HepG2 (cell line): ENCODE results near the gene TMEM11. TPM values are rescaled to one million over a fixed set of nuclear protein-coding genes. Genes with fewer than 3 reads are reported as not detected.

Experiments used
- ATAC-seq: fragments of 200-7000 bp; cut with Tn5 transposase; 3 replicates; pipeline ENCODE4 v1.9.1; 2020; ENCODE audit warnings: mild to moderate bottlenecking, moderate library complexity
- BruUV-seq: library from RNA; stranded (reverse); fragments of 400-500 nt; replicated peaks from 2 replicates; lab custom pipeline; 2021; lab: Mats Ljungman, UMichigan
- CTCF ChIA-PET: fragments of 300-600 bp; formaldehyde crosslinking; extraction: SDS; loops from one replicate; lab custom pipeline; 2021; ENCODE audit warnings: low total read pairs, inconsistent platforms, low intra/inter-chr PET ratio; lab: Yijun Ruan, JAX
- POLR2A ChIA-PET: fragments of 350-600 bp; sonication (Branson Sonifier 250); formaldehyde crosslinking; loops from one replicate; lab custom pipeline; 2020; ENCODE audit warnings: antibody characterized with exemption, inconsistent platforms; lab: Yijun Ruan, JAX
- DNase-seq: peaks from one replicate; pipeline ENCODE4 v3.0.0-alpha.2; 2015; ENCODE audit warnings: low spot score
- FAIRE-seq: peaks from 3 replicates; lab custom pipeline; 2011; peaks lifted over from hg19 to GRCh38; lab: Jason Lieb, UNC
- H2AFZ ChIP-seq: one replicate; pipeline ENCODE4 v1.6.1; 2011; ENCODE audit warnings: low read length, inconsistent platforms
- H3K27ac ChIP-seq: fragments of 300-600 bp; 3 replicates; pipeline ENCODE4 v1.8.0; 2011; ENCODE audit warnings: mixed run types, mild to moderate bottlenecking, mixed read lengths, low read length, inconsistent platforms; ENCODE audit not compliant: insufficient read depth; ENCODE audit errors: extremely low read length
- H3K27me3 ChIP-seq, 2 experiments: fragments of 200-600 bp in 1 of 2; 2 replicates in 1 of 2; 3 replicates in 1 of 2; pipeline versions ENCODE4 v1.6.0 to v1.8.0; 2011; ENCODE audit warnings: low read length in 2 of 2, mild to moderate bottlenecking in 2 of 2, moderate library complexity in 2 of 2, inconsistent platforms in 1 of 2; ENCODE audit not compliant: insufficient read depth in 2 of 2, control insufficient read depth in 1 of 2
- H3K36me3 ChIP-seq, 2 experiments: fragments of 200-600 bp in 1 of 2; replicated peaks in 1 of 2; 2 replicates in 1 of 2; 3 replicates in 1 of 2; pipeline versions ENCODE4 v1.5.1 to v1.8.0; 2011; ENCODE audit warnings: low read length in 2 of 2, inconsistent platforms in 1 of 2; ENCODE audit not compliant: insufficient read depth in 2 of 2, control insufficient read depth in 1 of 2
- H3K4me1 ChIP-seq: 2 replicates; pipeline ENCODE4 v1.5.1; 2012; ENCODE audit warnings: low read length, inconsistent platforms; ENCODE audit not compliant: insufficient read depth
- H3K4me2 ChIP-seq: 2 replicates; pipeline ENCODE4 v1.6.0; 2011; ENCODE audit warnings: low read depth, low read length, inconsistent platforms
- H3K4me3 ChIP-seq, 3 experiments: fragments of 200-600 bp in 1 of 3; sonication (generic), shearing (Covaris generic) in 1 of 3; replicated peaks in 1 of 3; 2 replicates each; pipeline ENCODE4 v1.5.1; 2011 to 2016; ENCODE audit warnings: low read length in 3 of 3, inconsistent platforms in 2 of 3, low read depth in 2 of 3, mild to moderate bottlenecking in 2 of 3, control low read depth in 1 of 3, mixed read lengths in 1 of 3; ENCODE audit not compliant: insufficient read depth in 1 of 3
- H3K79me2 ChIP-seq: one replicate; pipeline ENCODE4 v1.6.1; 2011; ENCODE audit warnings: low read length, inconsistent platforms; ENCODE audit not compliant: insufficient read depth
- H3K9ac ChIP-seq: 2 replicates; pipeline ENCODE4 v1.6.0; 2011; ENCODE audit warnings: mild to moderate bottlenecking, low read depth, low read length, inconsistent platforms; ENCODE audit not compliant: insufficient read depth
- H3K9me3 ChIP-seq: 2 replicates; pipeline ENCODE4 v1.5.1; 2012; ENCODE audit warnings: mild to moderate bottlenecking, low read length
- H4K20me1 ChIP-seq: 2 replicates; pipeline ENCODE4 v1.6.0; 2011; ENCODE audit warnings: inconsistent platforms, mild to moderate bottlenecking, low read length, moderate library complexity; ENCODE audit not compliant: insufficient read depth
- ATF7 ChIP-seq, 2 experiments: fragments of 450-650 bp in 1 of 2; sonication (generic) in 1 of 2; formaldehyde crosslinking in 1 of 2; IDR thresholded peaks; 2 replicates each; pipeline versions ENCODE4 v1.4.0 to v1.6.1; 2016 to 2020; ENCODE audit warnings: antibody characterized with exemption in 1 of 2, mild to moderate bottlenecking in 1 of 2, missing genetic modification reagents in 1 of 2
- KLF6 ChIP-seq: IDR thresholded peaks from 2 replicates; pipeline ENCODE4 v1.8.0; 2016; ENCODE audit warnings: missing biosample characterization, missing genetic modification reagents
- SNAPC2 ChIP-seq: sonication (generic); formaldehyde crosslinking; IDR thresholded peaks from 2 replicates; pipeline ENCODE4 v1.8.1; 2022; ENCODE audit warnings: mild to moderate bottlenecking, missing genetic modification reagents
- TCF7L2 ChIP-seq: IDR thresholded peaks from 2 replicates; pipeline ENCODE4 v1.6.1; 2011; ENCODE audit warnings: mild to moderate bottlenecking, low read depth, low read length, moderate library complexity
- ZBTB7A ChIP-seq: sonication (generic); formaldehyde crosslinking; IDR thresholded peaks from 2 replicates; pipeline ENCODE4 v1.8.0; 2022; ENCODE audit warnings: mild to moderate bottlenecking, missing genetic modification reagents
- ZFY ChIP-seq: sonication (generic); formaldehyde crosslinking; IDR thresholded peaks from 2 replicates; pipeline ENCODE4 v1.4.0; 2020; ENCODE audit warnings: missing genetic modification reagents
- ZMYM3 ChIP-seq: sonication (generic); formaldehyde crosslinking; IDR thresholded peaks from 2 replicates; pipeline ENCODE4 v1.5.1; 2020; ENCODE audit warnings: mild to moderate bottlenecking, missing genetic modification reagents
- ZNF235 ChIP-seq: sonication (generic); formaldehyde crosslinking; IDR thresholded peaks from 2 replicates; pipeline ENCODE4 v1.8.1; 2023; ENCODE audit warnings: mild to moderate bottlenecking, missing genetic modification reagents, borderline replicate concordance
- ZNF441 ChIP-seq: sonication (generic); formaldehyde crosslinking; IDR thresholded peaks from 2 replicates; pipeline ENCODE4 v1.7.0; 2021; ENCODE audit warnings: missing genetic modification reagents, borderline replicate concordance
- ZNF672 ChIP-seq: sonication (generic); formaldehyde crosslinking; IDR thresholded peaks from 2 replicates; pipeline ENCODE4 v1.8.1; 2022; ENCODE audit warnings: missing genetic modification reagents
- ZUFSP ChIP-seq: sonication (generic); formaldehyde crosslinking; IDR thresholded peaks from 2 replicates; pipeline ENCODE4 v1.9.0; 2021; ENCODE audit warnings: missing genetic modification reagents, mild to moderate bottlenecking, borderline replicate concordance
- whole genome bisulfite sequencing: methylation state at CpG from one replicate; pipeline ENCODE4 v1.1.6; 2017; ENCODE audit warnings: low lambda C conversion rate; 5-methylcytosine and 5-hydroxymethylcytosine counted together
- in situ Hi-C: cut with HindIII; loops from 2 replicates; pipeline ENCODE4 v1.10.0; 2017; ENCODE audit warnings: low pct_unique_long_range_greater_than_20kb; ENCODE audit not compliant: extremely low pct_ligation_motif_present
- intact Hi-C: fragments of 100-400 bp; cut with micrococcal nuclease; formaldehyde crosslinking; loops from one replicate; pipeline ENCODE4 v1.10.0; 2022; ENCODE audit not compliant: unreplicated experiment
- polyA plus RNA-seq, 8 experiments: library from polyadenylated mRNA; depleted of rRNA in 3 of 8; stranded (reverse) in 7 of 8; unstranded in 1 of 8; fragments of >200 nt; fragmentation: Illumina TruSeq in 4 of 8; extraction: Trizol in 4 of 8; gene quantifications; 2 replicates each; pipeline versions ENCODE4 v1.2.1 to v1.2.3, GENCODE V29; 2011 to 2016; ENCODE audit warnings: low read depth in 4 of 8, missing spikeins in 1 of 8, mixed read lengths in 1 of 8; ENCODE audit not compliant: insufficient read depth in 1 of 8
- total RNA-seq, 5 experiments: library from RNA; depleted of rRNA; stranded (reverse); fragments of >200 nt; fragmentation: Illumina TruSeq; extraction: Trizol; gene quantifications; 2 replicates each; pipeline ENCODE4 v1.2.3, GENCODE V29; 2016; ENCODE audit warnings: low read depth in 1 of 5
- TF ChIP-seq, protein P1 (sequence below): IDR thresholded peaks from 2 replicates; pipeline ENCODE4 v1.6.1; 2016; ENCODE audit warnings: low read depth, missing genetic modification reagents, missing compliant biosample characterization

Gene TMEM11
- total and polyA plus RNA-seq, 2 of the 13 experiments (the other 11 are each of a cell fraction or from before 2014, with no cell fraction given), result 18.7 to 35.0 TPM

- TF ChIP-seq ZBTB7A (CRISPR knock-in tag) (no peak), SNAPC2 (CRISPR knock-in tag) (no peak), ZMYM3 (CRISPR knock-in tag) (no peak), ZNF235 (CRISPR knock-in tag) (no peak), ZUFSP (CRISPR knock-in tag) (no peak), ZNF441 (CRISPR knock-in tag) (no peak)
These were observed 39.2 kb downstream of the TMEM11 start (continued) for GRCh38 chr17:21174713-21175112.

GRCh38 chr17:21174186-21174585 is 39.8 kb downstream of the TMEM11 start:
- Histone ChIP-seq H3K4me3 (no peak overlapping the region), H4K20me1 (no peaks in the 10 kb centered on the region), H2AFZ (no peak overlapping the region), H3K79me2 (no peaks in the 10 kb centered on the region), H3K4me1 (no peaks in the 10 kb centered on the region), H3K9me3 (no peaks in the 10 kb centered on the region), H3K36me3 (peaks cover 4 to 26% of the 10 kb centered on the region in 2 experiments; a peak in 4 of 5 replicates), H3K27ac (no peak overlapping the region), H3K4me2 (no peak overlapping the region), H3K27me3 (no peaks in the 10 kb centered on the region), H3K9ac (no peak overlapping the region)
- 95% methylated on average over 8 of the region's 8 CpGs for WGBS
- FAIRE-seq (no peak), ATAC-seq (no peak), DNase-seq (no peak)
- ChIA-PET CTCF (no interaction called here), POLR2A (no interaction called here)
- intact Hi-C loops, result no loop called here
- no TSS peak for BruUV-seq
- in situ Hi-C loops, result no loop called here
- TF ChIP-seq, protein P1, sequence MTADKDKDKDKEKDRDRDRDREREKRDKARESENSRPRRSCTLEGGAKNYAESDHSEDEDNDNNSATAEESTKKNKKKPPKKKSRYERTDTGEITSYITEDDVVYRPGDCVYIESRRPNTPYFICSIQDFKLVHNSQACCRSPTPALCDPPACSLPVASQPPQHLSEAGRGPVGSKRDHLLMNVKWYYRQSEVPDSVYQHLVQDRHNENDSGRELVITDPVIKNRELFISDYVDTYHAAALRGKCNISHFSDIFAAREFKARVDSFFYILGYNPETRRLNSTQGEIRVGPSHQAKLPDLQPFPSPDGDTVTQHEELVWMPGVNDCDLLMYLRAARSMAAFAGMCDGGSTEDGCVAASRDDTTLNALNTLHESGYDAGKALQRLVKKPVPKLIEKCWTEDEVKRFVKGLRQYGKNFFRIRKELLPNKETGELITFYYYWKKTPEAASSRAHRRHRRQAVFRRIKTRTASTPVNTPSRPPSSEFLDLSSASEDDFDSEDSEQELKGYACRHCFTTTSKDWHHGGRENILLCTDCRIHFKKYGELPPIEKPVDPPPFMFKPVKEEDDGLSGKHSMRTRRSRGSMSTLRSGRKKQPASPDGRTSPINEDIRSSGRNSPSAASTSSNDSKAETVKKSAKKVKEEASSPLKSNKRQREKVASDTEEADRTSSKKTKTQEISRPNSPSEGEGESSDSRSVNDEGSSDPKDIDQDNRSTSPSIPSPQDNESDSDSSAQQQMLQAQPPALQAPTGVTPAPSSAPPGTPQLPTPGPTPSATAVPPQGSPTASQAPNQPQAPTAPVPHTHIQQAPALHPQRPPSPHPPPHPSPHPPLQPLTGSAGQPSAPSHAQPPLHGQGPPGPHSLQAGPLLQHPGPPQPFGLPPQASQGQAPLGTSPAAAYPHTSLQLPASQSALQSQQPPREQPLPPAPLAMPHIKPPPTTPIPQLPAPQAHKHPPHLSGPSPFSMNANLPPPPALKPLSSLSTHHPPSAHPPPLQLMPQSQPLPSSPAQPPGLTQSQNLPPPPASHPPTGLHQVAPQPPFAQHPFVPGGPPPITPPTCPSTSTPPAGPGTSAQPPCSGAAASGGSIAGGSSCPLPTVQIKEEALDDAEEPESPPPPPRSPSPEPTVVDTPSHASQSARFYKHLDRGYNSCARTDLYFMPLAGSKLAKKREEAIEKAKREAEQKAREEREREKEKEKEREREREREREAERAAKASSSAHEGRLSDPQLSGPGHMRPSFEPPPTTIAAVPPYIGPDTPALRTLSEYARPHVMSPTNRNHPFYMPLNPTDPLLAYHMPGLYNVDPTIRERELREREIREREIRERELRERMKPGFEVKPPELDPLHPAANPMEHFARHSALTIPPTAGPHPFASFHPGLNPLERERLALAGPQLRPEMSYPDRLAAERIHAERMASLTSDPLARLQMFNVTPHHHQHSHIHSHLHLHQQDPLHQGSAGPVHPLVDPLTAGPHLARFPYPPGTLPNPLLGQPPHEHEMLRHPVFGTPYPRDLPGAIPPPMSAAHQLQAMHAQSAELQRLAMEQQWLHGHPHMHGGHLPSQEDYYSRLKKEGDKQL, result no peak
- TF ChIP-seq ZNF672 (CRISPR knock-in tag) (no peak), ZFY (CRISPR knock-in tag) (no peak), ATF7 (IDR thresholded peaks at IDR 0.05) (no peak), ATF7 (CRISPR knock-in tag; IDR thresholded peaks at IDR 0.05) (no peak), TCF7L2 (no peak), KLF6 (CRISPR knock-in tag) (no peak)
